ENCODE results near the gene EXO1.
"Not testable (repeated sequence)": the region's sequence is repeated elsewhere in the genome, so short reads cannot be mapped to it uniquely, and the experiment has no call there.

The EXO1 gene

DNA sequence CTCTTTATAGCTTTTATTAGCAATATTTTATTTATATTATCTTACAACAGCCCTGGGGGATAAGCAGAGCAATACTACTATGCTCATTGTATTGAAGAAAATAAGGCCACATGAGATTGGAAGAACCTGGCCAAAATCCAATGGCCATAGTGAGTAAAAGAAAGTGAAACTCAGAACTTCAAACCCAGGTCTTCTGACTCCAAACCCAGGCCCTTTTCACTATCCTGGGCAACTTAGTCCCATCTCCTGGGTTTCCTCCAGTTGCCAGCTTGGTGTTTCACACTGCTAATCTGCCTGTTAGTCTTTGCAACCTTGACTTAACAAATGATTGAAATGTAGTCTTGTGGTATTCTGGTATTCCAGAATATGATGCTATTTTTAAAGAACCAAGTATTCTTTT, 22.4 kb upstream of the EXO1 start:
- Mint-ChIP-seq H3K9me3 (no peaks in the 10 kb centered on the region), H3K27ac (no peak overlapping the region), H3K4me1 (no peaks in the 10 kb centered on the region), H3K36me3 (no peaks in the 10 kb centered on the region), H3K4me3 (no peak overlapping the region), H3K27me3 (no peaks in the 10 kb centered on the region)

- not testable (repeated sequence) for H3K4me3 Mint-ChIP-seq, H3K27me3 Mint-ChIP-seq, H3K4me1 Mint-ChIP-seq, H3K9me3 Mint-ChIP-seq, H3K36me3 Mint-ChIP-seq, H3K27ac Mint-ChIP-seq
Observed at GRCh38 chr1:241826613-241827012, 21.4 kb upstream of the EXO1 start.

GRCh38 chr1:241827264-241827663, 20.7 kb upstream of the EXO1 start:
- Mint-ChIP-seq H3K27me3 (no peaks in the 10 kb centered on the region), H3K36me3 (no peaks in the 10 kb centered on the region), H3K27ac (no peak overlapping the region), H3K9me3 (no peaks in the 10 kb centered on the region), H3K4me1 (no peaks in the 10 kb centered on the region), H3K4me3 (no peak overlapping the region)

- H3K27me3 Mint-ChIP-seq: peaks cover 4% of the 10 kb centered on the region
- no peaks in the 10 kb centered on the region for H3K4me1 Mint-ChIP-seq
- no peaks in the 10 kb centered on the region for H3K36me3 Mint-ChIP-seq
- no peak overlapping the region for H3K27ac Mint-ChIP-seq
- H3K9me3 Mint-ChIP-seq: no peaks in the 10 kb centered on the region
- H3K4me3 Mint-ChIP-seq: no peak overlapping the region
Observed at GRCh38 chr1:241828463-241829021, 19.5 kb upstream of the EXO1 start.

GRCh38 chr1:241829468-241829867, 18.5 kb upstream of the EXO1 start:
- Mint-ChIP-seq H3K36me3 (no peaks in the 10 kb centered on the region), H3K27ac (no peak overlapping the region), H3K27me3 (peaks cover 4% of the 10 kb centered on the region), H3K4me3 (no peak overlapping the region), H3K9me3 (no peaks in the 10 kb centered on the region), H3K4me1 (no peaks in the 10 kb centered on the region)

- no peaks in the 10 kb centered on the region for H3K36me3 Mint-ChIP-seq
Observed at GRCh38 chr1:241834733-241835377, 13.1 kb upstream of the EXO1 start.

GRCh38 chr1:241836941-241837340, 11.1 kb upstream of the EXO1 start:
- Mint-ChIP-seq H3K4me1 (peaks cover 5% of the 10 kb centered on the region), H3K4me3 (no peak overlapping the region), H3K27ac (no peak overlapping the region), H3K9me3 (no peaks in the 10 kb centered on the region), H3K36me3 (no peaks in the 10 kb centered on the region), H3K27me3 (peaks cover 4% of the 10 kb centered on the region)

More at GRCh38 chr1:241834733-241835377, 13.1 kb upstream of the EXO1 start:
- H3K4me3 Mint-ChIP-seq: no peak overlapping the region
- peaks cover 5% of the 10 kb centered on the region for H3K4me1 Mint-ChIP-seq
- H3K9me3 Mint-ChIP-seq: no peaks in the 10 kb centered on the region
- no peak overlapping the region for H3K27ac Mint-ChIP-seq
- H3K27me3 Mint-ChIP-seq: peaks cover 4% of the 10 kb centered on the region

DNA sequence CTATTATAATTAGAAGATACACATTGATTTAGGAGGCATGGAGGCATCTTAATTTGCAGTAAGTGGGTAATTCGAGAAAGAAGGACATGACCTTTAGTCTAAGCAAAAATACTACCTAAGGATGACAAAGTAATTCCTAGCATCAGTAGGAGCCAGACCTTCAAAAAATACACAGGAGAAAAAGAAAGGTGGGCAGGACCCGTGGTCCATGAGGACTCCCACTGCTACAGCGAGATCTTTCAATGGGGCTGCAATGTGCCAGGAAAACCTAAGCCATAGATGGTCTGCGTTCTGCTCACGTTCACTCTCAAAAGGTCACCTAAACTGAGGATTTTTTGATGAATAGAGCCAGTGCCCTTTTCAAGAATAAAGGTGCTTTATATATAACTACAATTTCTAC, 10.6 kb upstream of the EXO1 start:
- Mint-ChIP-seq H3K27me3 (peaks cover 4% of the 10 kb centered on the region), H3K4me3 (no peak overlapping the region), H3K36me3 (no peaks in the 10 kb centered on the region), H3K9me3 (no peaks in the 10 kb centered on the region), H3K27ac (no peak overlapping the region), H3K4me1 (peaks cover 5% of the 10 kb centered on the region)

DNA sequence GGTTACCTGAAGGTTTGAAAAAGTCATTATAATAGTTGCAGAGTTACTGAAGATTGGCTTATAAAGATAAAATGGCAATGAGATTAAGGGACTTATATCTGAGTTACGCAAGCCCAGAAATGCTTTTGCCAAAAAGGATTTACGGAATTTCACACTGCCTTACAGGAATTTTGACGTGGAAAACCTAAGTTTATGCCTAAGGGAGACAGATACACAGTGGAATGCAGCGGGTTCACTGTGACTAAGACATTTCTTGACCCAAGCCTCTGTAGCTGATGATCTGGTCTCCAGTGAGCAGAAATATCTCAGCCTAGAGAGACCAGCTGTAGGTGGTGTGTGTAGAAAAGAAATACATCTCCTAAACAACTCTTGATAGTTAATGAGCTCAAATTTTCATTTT, 10.1 kb upstream of the EXO1 start:
- H3K36me3 Mint-ChIP-seq: no peaks in the 10 kb centered on the region
- H3K4me1 Mint-ChIP-seq: peaks cover 5% of the 10 kb centered on the region
- H3K4me3 Mint-ChIP-seq: no peak overlapping the region
- H3K27me3 Mint-ChIP-seq: peaks cover 5% of the 10 kb centered on the region
- H3K9me3 Mint-ChIP-seq: no peaks in the 10 kb centered on the region
- no peak overlapping the region for H3K27ac Mint-ChIP-seq

GRCh38 chr1:241838897-241839296, 9.1 kb upstream of the EXO1 start:
- peaks cover 3% of the 10 kb centered on the region for H3K27me3 Mint-ChIP-seq
- no peaks in the 10 kb centered on the region for H3K36me3 Mint-ChIP-seq
- no peak overlapping the region for H3K4me3 Mint-ChIP-seq
- H3K4me1 Mint-ChIP-seq: peaks cover 5% of the 10 kb centered on the region
- no peak overlapping the region for H3K27ac Mint-ChIP-seq
- H3K9me3 Mint-ChIP-seq: no peaks in the 10 kb centered on the region

DNA sequence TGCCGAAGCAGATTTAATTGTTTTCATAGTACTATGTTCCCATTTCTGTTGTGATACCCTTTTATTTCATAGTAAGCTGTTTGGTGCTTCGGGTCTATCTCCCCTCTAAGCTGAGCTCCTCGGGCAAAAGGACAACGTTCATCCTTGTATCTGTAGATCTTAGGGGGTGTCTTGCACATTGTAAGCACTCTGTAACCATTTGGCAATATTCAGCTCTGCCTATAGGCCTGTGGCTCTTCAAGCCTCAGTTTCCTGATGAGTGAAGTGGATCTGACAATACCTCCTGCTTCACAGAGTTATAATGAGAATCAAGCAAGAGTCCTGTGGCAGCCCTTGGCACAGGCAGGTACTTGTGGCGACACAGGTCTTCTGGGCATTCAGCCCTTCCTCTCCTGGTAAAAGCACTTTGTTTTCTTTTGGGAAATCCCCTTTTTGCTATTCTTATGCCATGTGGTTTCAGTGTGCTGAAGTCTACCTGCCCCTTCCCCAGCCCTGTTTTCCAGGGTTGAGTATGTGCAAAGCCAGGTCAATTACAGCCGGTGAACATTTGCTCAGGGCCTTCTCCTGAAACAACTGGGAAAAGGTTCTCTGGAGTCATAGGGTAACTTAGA, 8.5 kb upstream of the EXO1 start:
- Mint-ChIP-seq H3K4me3 (no peak overlapping the region), H3K4me1 (peaks cover 5% of the 10 kb centered on the region), H3K27ac (no peak overlapping the region), H3K27me3 (peaks cover 3% of the 10 kb centered on the region), H3K9me3 (no peaks in the 10 kb centered on the region), H3K36me3 (no peaks in the 10 kb centered on the region)

GRCh38 chr1:241840164-241840563, 7.8 kb upstream of the EXO1 start:
- H3K27me3 Mint-ChIP-seq: peaks cover 3% of the 10 kb centered on the region
- no peak overlapping the region for H3K27ac Mint-ChIP-seq
- H3K4me1 Mint-ChIP-seq: peaks cover 5% of the 10 kb centered on the region
- no peaks in the 10 kb centered on the region for H3K9me3 Mint-ChIP-seq
- H3K4me3 Mint-ChIP-seq: no peak overlapping the region
- H3K36me3 Mint-ChIP-seq: no peaks in the 10 kb centered on the region

- H3K4me3 Mint-ChIP-seq: no peak overlapping the region
- H3K9me3 Mint-ChIP-seq: no peaks in the 10 kb centered on the region
- peaks cover 3% of the 10 kb centered on the region for H3K27me3 Mint-ChIP-seq
- no peaks in the 10 kb centered on the region for H3K36me3 Mint-ChIP-seq
- H3K4me1 Mint-ChIP-seq: peaks cover 5% of the 10 kb centered on the region
- no peak overlapping the region for H3K27ac Mint-ChIP-seq
Observed at GRCh38 chr1:241841691-241842090, 6.3 kb upstream of the EXO1 start.

DNA sequence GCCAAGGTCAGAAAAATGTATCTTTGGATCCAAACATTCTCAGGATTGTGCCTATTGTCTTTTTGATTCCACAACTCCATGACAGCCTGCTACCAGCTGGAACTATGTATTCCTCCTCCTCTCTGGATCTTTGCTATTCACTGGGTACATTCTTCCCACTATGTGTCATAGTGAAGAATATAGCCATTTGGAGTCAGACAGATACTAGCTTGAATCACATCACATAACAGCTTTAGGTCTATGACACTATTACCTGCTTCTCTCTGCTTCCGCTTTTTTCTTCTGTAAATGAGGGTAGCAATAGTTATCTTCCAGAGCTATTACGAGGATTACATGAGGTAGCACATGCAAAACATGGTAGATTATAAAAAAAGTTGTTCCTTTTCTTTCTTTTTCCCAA, 5.4 kb upstream of the EXO1 start:
- no peak overlapping the region for H3K27ac Mint-ChIP-seq
- no peaks in the 10 kb centered on the region for H3K36me3 Mint-ChIP-seq
- H3K27me3 Mint-ChIP-seq: peaks cover 3% of the 10 kb centered on the region
- H3K4me1 Mint-ChIP-seq: peaks cover 9% of the 10 kb centered on the region
- no peak overlapping the region for H3K4me3 Mint-ChIP-seq
- H3K9me3 Mint-ChIP-seq: no peaks in the 10 kb centered on the region

- no peak overlapping the region for H3K4me3 Mint-ChIP-seq
- no peaks in the 10 kb centered on the region for H3K9me3 Mint-ChIP-seq
- H3K36me3 Mint-ChIP-seq: no peaks in the 10 kb centered on the region
Observed at GRCh38 chr1:241844593-241844992, 3.4 kb upstream of the EXO1 start.

DNA sequence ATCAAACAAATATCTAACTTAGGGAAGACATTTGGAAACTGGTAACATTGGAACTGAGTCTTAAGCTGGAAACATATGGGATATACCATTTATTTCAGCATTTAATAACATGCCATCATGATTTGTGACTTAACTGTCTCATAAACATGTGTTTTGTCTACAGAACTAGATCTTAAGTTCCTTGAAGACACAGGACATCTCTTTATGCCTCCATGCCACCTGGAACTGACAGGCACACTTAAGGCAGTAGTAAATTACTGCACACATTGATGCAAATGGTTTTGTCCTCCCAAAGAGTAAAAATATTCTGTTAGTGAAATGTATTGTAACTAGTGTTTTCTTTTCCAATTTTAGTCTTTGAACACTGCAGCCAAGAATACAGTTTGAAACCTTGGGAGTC, 1.6 kb upstream of the EXO1 start:
- H3K36me3 Mint-ChIP-seq: no peaks in the 10 kb centered on the region
- no peak overlapping the region for H3K27ac Mint-ChIP-seq
- H3K9me3 Mint-ChIP-seq: no peaks in the 10 kb centered on the region
- peaks cover 3% of the 10 kb centered on the region for H3K27me3 Mint-ChIP-seq
- H3K4me1 Mint-ChIP-seq: peaks cover 16% of the 10 kb centered on the region
- H3K4me3 Mint-ChIP-seq: no peak overlapping the region

More at GRCh38 chr1:241844593-241844992, 3.4 kb upstream of the EXO1 start:
- H3K4me1 Mint-ChIP-seq: peaks cover 18% of the 10 kb centered on the region
- H3K27ac Mint-ChIP-seq: no peak overlapping the region
- peaks cover 3% of the 10 kb centered on the region for H3K27me3 Mint-ChIP-seq
